Measurements from ENCODE around the gene FDCSP.
"Not testable (repeated sequence)": the region's sequence is repeated elsewhere in the genome, so short reads cannot be mapped to it uniquely, and the experiment has no call there.

Gene FDCSP

DNA sequence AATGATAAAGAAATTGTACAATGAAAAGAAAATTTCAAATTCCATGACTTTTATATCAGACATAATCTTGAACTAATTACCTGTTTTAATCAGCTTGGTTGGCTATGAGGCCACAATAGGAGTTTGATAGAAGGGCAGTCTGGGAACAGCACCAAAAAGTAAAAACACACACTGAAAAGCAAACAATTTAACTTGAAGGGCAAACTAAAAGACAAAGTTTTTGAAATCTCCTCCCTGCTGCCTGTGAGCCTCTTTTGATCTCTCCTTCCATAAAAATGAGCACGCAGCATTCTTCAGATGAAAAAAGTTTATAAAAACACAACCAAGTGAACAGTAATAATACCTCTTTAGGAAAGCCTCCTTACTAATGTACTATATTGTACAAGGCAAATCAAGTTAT, 22.3 kb upstream of the FDCSP start:
- no peaks in the 10 kb centered on the region for H3K36me3 ChIP-seq (ENCODE audit: low read length)
- no peak overlapping the region for H3K9ac ChIP-seq (ENCODE audit: low read length)
- no peak for TF ChIP-seq EZH2phosphoT487 (conservative IDR thresholded peaks at IDR 0.05; ENCODE audit: low read length)
- TF ChIP-seq, protein P1, sequence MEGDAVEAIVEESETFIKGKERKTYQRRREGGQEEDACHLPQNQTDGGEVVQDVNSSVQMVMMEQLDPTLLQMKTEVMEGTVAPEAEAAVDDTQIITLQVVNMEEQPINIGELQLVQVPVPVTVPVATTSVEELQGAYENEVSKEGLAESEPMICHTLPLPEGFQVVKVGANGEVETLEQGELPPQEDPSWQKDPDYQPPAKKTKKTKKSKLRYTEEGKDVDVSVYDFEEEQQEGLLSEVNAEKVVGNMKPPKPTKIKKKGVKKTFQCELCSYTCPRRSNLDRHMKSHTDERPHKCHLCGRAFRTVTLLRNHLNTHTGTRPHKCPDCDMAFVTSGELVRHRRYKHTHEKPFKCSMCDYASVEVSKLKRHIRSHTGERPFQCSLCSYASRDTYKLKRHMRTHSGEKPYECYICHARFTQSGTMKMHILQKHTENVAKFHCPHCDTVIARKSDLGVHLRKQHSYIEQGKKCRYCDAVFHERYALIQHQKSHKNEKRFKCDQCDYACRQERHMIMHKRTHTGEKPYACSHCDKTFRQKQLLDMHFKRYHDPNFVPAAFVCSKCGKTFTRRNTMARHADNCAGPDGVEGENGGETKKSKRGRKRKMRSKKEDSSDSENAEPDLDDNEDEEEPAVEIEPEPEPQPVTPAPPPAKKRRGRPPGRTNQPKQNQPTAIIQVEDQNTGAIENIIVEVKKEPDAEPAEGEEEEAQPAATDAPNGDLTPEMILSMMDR (IDR thresholded peaks at IDR 0.05; ENCODE audit: insufficient read depth, low read length, poor library complexity, severe bottlenecking) = no peak
- no peaks in the 10 kb centered on the region for H3K9me3 ChIP-seq (ENCODE audit: insufficient read depth, low read length)
- no peak overlapping the region for H2AFZ ChIP-seq (ENCODE audit: low read depth, low read length, severe bottlenecking)
- H3K9me2 ChIP-seq (replicated peaks; ENCODE audit: insufficient read depth, low read length) = no peaks in the 10 kb centered on the region
- no peaks in the 10 kb centered on the region for H4K20me1 ChIP-seq (ENCODE audit: low read depth, low read length)
- no peaks in the 10 kb centered on the region for H3K27me3 ChIP-seq (ENCODE audit: low read length)
- H3K27ac ChIP-seq (ENCODE audit: low read depth, low read length) = no peak overlapping the region
- H3F3A ChIP-seq (ENCODE audit: insufficient read depth) = no peaks in the 10 kb centered on the region
- no peak overlapping the region for H3K4me3 ChIP-seq (ENCODE audit: insufficient read depth, low read length, poor library complexity, severe bottlenecking)
- H3K79me2 ChIP-seq (ENCODE audit: insufficient read depth, low read length) = no peaks in the 10 kb centered on the region
- H3K4me2 ChIP-seq (ENCODE audit: low read depth, low read length, poor library complexity, severe bottlenecking) = no peak overlapping the region

DNA sequence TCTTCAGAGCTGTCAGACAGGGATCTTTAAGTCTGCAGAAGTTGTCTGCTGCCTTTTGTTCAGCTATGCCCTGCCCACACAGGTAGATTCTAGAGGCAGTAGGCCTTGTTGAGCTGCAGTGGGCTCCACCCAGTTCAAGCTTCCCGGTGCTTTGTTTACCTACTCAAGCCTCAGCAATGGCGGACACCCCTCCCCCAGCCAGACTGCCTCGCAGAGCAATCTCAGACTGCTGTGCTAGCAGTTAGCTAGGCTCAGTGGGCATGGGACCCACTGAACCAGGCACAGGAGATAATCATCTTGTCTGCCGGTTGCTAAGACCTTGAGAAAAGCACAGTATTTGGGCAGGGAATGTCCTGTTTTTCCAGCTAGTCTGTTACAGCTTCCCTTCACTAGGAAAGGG, 13.2 kb upstream of the FDCSP start:
- H3K79me2 ChIP-seq (ENCODE audit: insufficient read depth, low read length); H3K27me3 ChIP-seq (ENCODE audit: low read length); H2AFZ ChIP-seq (ENCODE audit: low read depth, low read length, severe bottlenecking); H3K4me3 ChIP-seq (ENCODE audit: insufficient read depth, low read length, poor library complexity, severe bottlenecking); H3F3A ChIP-seq (ENCODE audit: insufficient read depth); H3K27ac ChIP-seq (ENCODE audit: low read depth, low read length); H3K4me2 ChIP-seq (ENCODE audit: low read depth, low read length, poor library complexity, severe bottlenecking); H4K20me1 ChIP-seq (ENCODE audit: low read depth, low read length); H3K9me3 ChIP-seq (ENCODE audit: insufficient read depth, low read length); H3K36me3 ChIP-seq (ENCODE audit: low read length); H3K9me2 ChIP-seq (replicated peaks; ENCODE audit: insufficient read depth, low read length); H3K9ac ChIP-seq (ENCODE audit: low read length): not testable (repeated sequence)

DNA sequence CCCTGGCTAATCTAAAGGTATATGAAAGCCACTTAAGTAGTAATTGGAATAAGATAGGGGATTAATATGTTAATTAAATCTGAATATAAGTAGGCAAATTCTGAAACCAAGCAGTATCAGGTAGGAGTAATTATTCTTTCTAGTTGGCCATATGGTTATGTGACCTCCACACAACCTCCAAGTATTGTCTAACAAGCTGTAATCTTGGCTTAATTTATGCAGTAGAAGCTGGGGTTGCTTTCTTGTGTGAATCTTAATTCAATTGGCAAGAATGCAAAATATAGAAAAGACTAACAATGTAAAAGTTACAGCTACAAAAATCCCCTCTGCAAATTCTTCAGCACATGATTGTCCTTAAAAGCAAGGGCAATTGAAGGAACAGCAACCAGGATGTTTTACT, 9.8 kb upstream of the FDCSP start:
- not testable (repeated sequence) for H3K9ac ChIP-seq (ENCODE audit: low read length); H3K9me2 ChIP-seq (replicated peaks; ENCODE audit: insufficient read depth, low read length); H3K27me3 ChIP-seq (ENCODE audit: low read length)

DNA sequence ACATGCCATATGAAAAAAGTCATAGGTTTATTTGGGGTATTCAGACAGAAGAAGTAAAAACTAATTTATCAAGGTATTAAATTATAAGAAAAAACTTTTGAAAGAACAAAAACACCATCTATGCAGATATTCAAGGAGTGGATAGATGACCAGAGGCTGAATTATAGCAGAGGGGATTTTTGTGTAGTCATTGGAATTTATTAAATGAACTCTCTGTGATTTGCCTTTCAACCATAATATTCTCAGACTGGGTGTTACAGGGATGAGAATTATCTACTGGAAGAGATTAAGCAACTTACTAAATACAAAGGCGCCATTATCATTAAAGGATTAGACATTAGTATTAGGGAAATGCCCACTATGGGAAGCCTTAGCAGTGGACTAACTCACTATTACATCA, 9.4 kb upstream of the FDCSP start:
- H3K9me3 ChIP-seq (ENCODE audit: insufficient read depth, low read length); H3F3A ChIP-seq (ENCODE audit: insufficient read depth); H4K20me1 ChIP-seq (ENCODE audit: low read depth, low read length); H2AFZ ChIP-seq (ENCODE audit: low read depth, low read length, severe bottlenecking); H3K27me3 ChIP-seq (ENCODE audit: low read length); H3K36me3 ChIP-seq (ENCODE audit: low read length); H3K9ac ChIP-seq (ENCODE audit: low read length); H3K4me2 ChIP-seq (ENCODE audit: low read depth, low read length, poor library complexity, severe bottlenecking); H3K79me2 ChIP-seq (ENCODE audit: insufficient read depth, low read length); H3K4me3 ChIP-seq (ENCODE audit: insufficient read depth, low read length, poor library complexity, severe bottlenecking); H3K27ac ChIP-seq (ENCODE audit: low read depth, low read length); H3K9me2 ChIP-seq (replicated peaks; ENCODE audit: insufficient read depth, low read length): not testable (repeated sequence)

More for the DNA sequence above, 9.8 kb upstream of the FDCSP start:
- H3K4me3 ChIP-seq (ENCODE audit: insufficient read depth, low read length, poor library complexity, severe bottlenecking); H3K36me3 ChIP-seq (ENCODE audit: low read length); H2AFZ ChIP-seq (ENCODE audit: low read depth, low read length, severe bottlenecking); H3F3A ChIP-seq (ENCODE audit: insufficient read depth); H3K79me2 ChIP-seq (ENCODE audit: insufficient read depth, low read length); H4K20me1 ChIP-seq (ENCODE audit: low read depth, low read length); H3K4me2 ChIP-seq (ENCODE audit: low read depth, low read length, poor library complexity, severe bottlenecking); H3K9me3 ChIP-seq (ENCODE audit: insufficient read depth, low read length); H3K27ac ChIP-seq (ENCODE audit: low read depth, low read length): not testable (repeated sequence)

DNA sequence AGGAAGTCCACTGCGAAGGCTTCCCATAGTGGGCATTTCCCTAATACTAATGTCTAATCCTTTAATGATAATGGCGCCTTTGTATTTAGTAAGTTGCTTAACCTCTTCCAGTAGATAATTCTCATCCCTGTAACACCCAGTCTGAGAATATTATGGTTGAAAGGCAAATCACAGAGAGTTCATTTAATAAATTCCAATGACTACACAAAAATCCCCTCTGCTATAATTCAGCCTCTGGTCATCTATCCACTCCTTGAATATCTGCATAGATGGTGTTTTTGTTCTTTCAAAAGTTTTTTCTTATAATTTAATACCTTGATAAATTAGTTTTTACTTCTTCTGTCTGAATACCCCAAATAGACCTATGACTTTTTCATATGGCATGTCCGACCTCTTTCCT, 4.5 kb upstream of the FDCSP start:
- H3K9me2 ChIP-seq (replicated peaks; ENCODE audit: insufficient read depth, low read length); H3K4me3 ChIP-seq (ENCODE audit: insufficient read depth, low read length, poor library complexity, severe bottlenecking); H3K27me3 ChIP-seq (ENCODE audit: low read length); H3K9ac ChIP-seq (ENCODE audit: low read length); H3K36me3 ChIP-seq (ENCODE audit: low read length); H3K9me3 ChIP-seq (ENCODE audit: insufficient read depth, low read length); H3K4me2 ChIP-seq (ENCODE audit: low read depth, low read length, poor library complexity, severe bottlenecking); H3F3A ChIP-seq (ENCODE audit: insufficient read depth); H4K20me1 ChIP-seq (ENCODE audit: low read depth, low read length); H3K79me2 ChIP-seq (ENCODE audit: insufficient read depth, low read length); H2AFZ ChIP-seq (ENCODE audit: low read depth, low read length, severe bottlenecking); H3K27ac ChIP-seq (ENCODE audit: low read depth, low read length): not testable (repeated sequence)

DNA sequence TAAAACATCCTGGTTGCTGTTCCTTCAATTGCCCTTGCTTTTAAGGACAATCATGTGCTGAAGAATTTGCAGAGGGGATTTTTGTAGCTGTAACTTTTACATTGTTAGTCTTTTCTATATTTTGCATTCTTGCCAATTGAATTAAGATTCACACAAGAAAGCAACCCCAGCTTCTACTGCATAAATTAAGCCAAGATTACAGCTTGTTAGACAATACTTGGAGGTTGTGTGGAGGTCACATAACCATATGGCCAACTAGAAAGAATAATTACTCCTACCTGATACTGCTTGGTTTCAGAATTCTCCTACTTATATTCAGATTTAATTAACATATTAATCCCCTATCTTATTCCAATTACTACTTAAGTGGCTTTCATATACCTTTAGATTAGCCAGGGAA, 4.1 kb upstream of the FDCSP start:
- not testable (repeated sequence) for H3F3A ChIP-seq (ENCODE audit: insufficient read depth); H3K9me2 ChIP-seq (replicated peaks; ENCODE audit: insufficient read depth, low read length); H3K4me3 ChIP-seq (ENCODE audit: insufficient read depth, low read length, poor library complexity, severe bottlenecking); H3K4me2 ChIP-seq (ENCODE audit: low read depth, low read length, poor library complexity, severe bottlenecking); H2AFZ ChIP-seq (ENCODE audit: low read depth, low read length, severe bottlenecking); H3K9ac ChIP-seq (ENCODE audit: low read length); H3K27me3 ChIP-seq (ENCODE audit: low read length); H3K9me3 ChIP-seq (ENCODE audit: insufficient read depth, low read length); H3K79me2 ChIP-seq (ENCODE audit: insufficient read depth, low read length); H3K27ac ChIP-seq (ENCODE audit: low read depth, low read length); H4K20me1 ChIP-seq (ENCODE audit: low read depth, low read length); H3K36me3 ChIP-seq (ENCODE audit: low read length)
